H9 (cell line): ENCODE measurements around the gene SLC22A16. TPM values are rescaled to one million over a fixed set of nuclear protein-coding genes. Genes with fewer than 3 reads are reported as not detected.

Experiments used
- DNase-seq: peaks from one replicate; pipeline ENCODE4 v3.0.0-alpha.2; 2017
- H2AFZ ChIP-seq: one replicate; pipeline ENCODE4 v1.6.1; 2013; ENCODE audit warnings: mild to moderate bottlenecking, low read length, control low read depth, moderate library complexity
- H2AK5ac ChIP-seq: 2 replicates; pipeline ENCODE4 v1.6.1; 2013; ENCODE audit warnings: low read length, control low read depth, mixed read lengths; ENCODE audit not compliant: insufficient read length
- H2BK120ac ChIP-seq: one replicate; pipeline ENCODE4 v1.6.1; 2013; ENCODE audit warnings: low read depth, mild to moderate bottlenecking, low read length, control low read depth, inconsistent platforms; ENCODE audit not compliant: poor library complexity, severe bottlenecking
- H2BK12ac ChIP-seq: 2 replicates; pipeline ENCODE4 v1.6.1; 2013; ENCODE audit warnings: low read length, control low read depth, mixed read lengths, low read depth; ENCODE audit not compliant: insufficient read length
- H2BK15ac ChIP-seq: 2 replicates; pipeline ENCODE4 v1.6.1; 2013; ENCODE audit warnings: low read depth, low read length, control low read depth
- H2BK20ac ChIP-seq: one replicate; pipeline ENCODE4 v1.6.1; 2013; ENCODE audit warnings: low read depth, mild to moderate bottlenecking, low read length, control low read depth, inconsistent platforms; ENCODE audit not compliant: poor library complexity, severe bottlenecking
- H2BK5ac ChIP-seq: 2 replicates; pipeline ENCODE4 v1.6.1; 2013; ENCODE audit warnings: low read length, control low read depth, mixed read lengths; ENCODE audit not compliant: insufficient read length
- H3K14ac ChIP-seq: 2 replicates; pipeline ENCODE4 v1.6.1; 2013; ENCODE audit warnings: low read length, control low read depth; ENCODE audit not compliant: insufficient read depth
- H3K18ac ChIP-seq: 2 replicates; pipeline ENCODE4 v1.6.1; 2013; ENCODE audit warnings: low read depth, mild to moderate bottlenecking, mixed read lengths, low read length, control low read depth; ENCODE audit not compliant: insufficient read length
- H3K23ac ChIP-seq: 2 replicates; pipeline ENCODE4 v1.6.1; 2013; ENCODE audit warnings: low read length, control low read depth, mixed read lengths, low read depth; ENCODE audit not compliant: insufficient read length
- H3K23me2 ChIP-seq: 2 replicates; pipeline ENCODE4 v1.6.1; 2013; ENCODE audit warnings: low read depth, mild to moderate bottlenecking, mixed read lengths, low read length, control low read depth; ENCODE audit not compliant: insufficient read length, poor library complexity, severe bottlenecking
- H3K27ac ChIP-seq: 2 replicates; pipeline ENCODE4 v1.5.1; 2013; ENCODE audit warnings: low read length, control low read depth, mixed read lengths, low read depth; ENCODE audit not compliant: insufficient read length
- H3K27me3 ChIP-seq: 2 replicates; pipeline ENCODE4 v1.6.1; 2013; ENCODE audit warnings: low read length, control low read depth, inconsistent platforms; ENCODE audit not compliant: insufficient read depth
- H3K4ac ChIP-seq: 2 replicates; pipeline ENCODE4 v1.6.1; 2013; ENCODE audit warnings: low read depth, mild to moderate bottlenecking, control low read depth, inconsistent platforms, low read length, moderate library complexity
- H3K4me1 ChIP-seq: 2 replicates; pipeline ENCODE4 v1.6.1; 2013; ENCODE audit warnings: low read length, control low read depth, inconsistent platforms; ENCODE audit not compliant: insufficient read depth
- H3K4me2 ChIP-seq: 2 replicates; pipeline ENCODE4 v1.6.1; 2013; ENCODE audit warnings: low read length, control low read depth, mixed read lengths; ENCODE audit not compliant: insufficient read length, insufficient read depth
- H3K56ac ChIP-seq: 2 replicates; pipeline ENCODE4 v1.6.1; 2013; ENCODE audit warnings: low read depth, mild to moderate bottlenecking, mixed read lengths, low read length, control low read depth; ENCODE audit not compliant: insufficient read length
- H3K79me1 ChIP-seq: 2 replicates; pipeline ENCODE4 v1.6.1; 2013; ENCODE audit warnings: low read depth, mild to moderate bottlenecking, moderate library complexity, low read length, control low read depth, inconsistent platforms; ENCODE audit not compliant: insufficient read depth, poor library complexity, severe bottlenecking
- H3K79me2 ChIP-seq: 2 replicates; pipeline ENCODE4 v1.6.1; 2013; ENCODE audit warnings: low read length, control low read depth, inconsistent platforms; ENCODE audit not compliant: insufficient read depth
- H3K9ac ChIP-seq: 2 replicates; pipeline ENCODE4 v1.6.1; 2013; ENCODE audit warnings: low read length, control low read depth, mixed read lengths; ENCODE audit not compliant: insufficient read length; ENCODE audit errors: extremely low read depth
- H3K9me3 ChIP-seq: one replicate; pipeline ENCODE4 v1.6.1; 2013; ENCODE audit warnings: low read depth, low read length, inconsistent platforms; ENCODE audit not compliant: control insufficient read depth
- H3T11ph ChIP-seq: one replicate; pipeline ENCODE4 v1.6.1; 2013; ENCODE audit warnings: mild to moderate bottlenecking, low read length, control low read depth, inconsistent platforms
- H4K20me1 ChIP-seq: one replicate; pipeline ENCODE4 v1.6.1; 2013; ENCODE audit not compliant: control insufficient read depth, insufficient read length, insufficient read depth
- H4K5ac ChIP-seq: 2 replicates; pipeline ENCODE4 v1.6.1; 2013; ENCODE audit warnings: low read depth, mild to moderate bottlenecking, mixed read lengths, low read length, control low read depth; ENCODE audit not compliant: insufficient read length
- H4K8ac ChIP-seq: replicated peaks from 2 replicates; pipeline ENCODE4 v1.6.1; 2013; ENCODE audit warnings: low read length, control low read depth, mixed read lengths, low read depth; ENCODE audit not compliant: insufficient read length
- H4K91ac ChIP-seq: 2 replicates; pipeline ENCODE4 v1.6.1; 2013; ENCODE audit warnings: low read depth, mild to moderate bottlenecking, moderate library complexity, mixed read lengths, low read length, control low read depth; ENCODE audit not compliant: insufficient read length
- H3K27ac Mint-ChIP-seq, 3 experiments: 2 replicates in 2 of 3; 3 replicates in 1 of 3; pipeline ENCODE4 v1.8.0; 2020 to 2021; ENCODE audit warnings: mixed read lengths in 3 of 3, mild to moderate bottlenecking in 1 of 3, moderate library complexity in 1 of 3
- H3K27me3 Mint-ChIP-seq: 2 replicates; pipeline ENCODE4 v1.8.0; 2021; ENCODE audit warnings: low read depth, mild to moderate bottlenecking, moderate library complexity, mixed read lengths
- H3K36me3 Mint-ChIP-seq, 3 experiments: 2 replicates in 2 of 3; 3 replicates in 1 of 3; pipeline ENCODE4 v1.8.0; 2020 to 2021; ENCODE audit warnings: low read depth in 3 of 3, mixed read lengths in 3 of 3; ENCODE audit not compliant: insufficient read depth in 1 of 3
- H3K4me1 Mint-ChIP-seq, 2 experiments: 2 replicates each; pipeline ENCODE4 v1.8.0; 2020; ENCODE audit warnings: mixed read lengths in 2 of 2
- H3K4me3 Mint-ChIP-seq, 2 experiments: 2 replicates in 1 of 2; 3 replicates in 1 of 2; pipeline ENCODE4 v1.8.0; 2020 to 2021; ENCODE audit warnings: mild to moderate bottlenecking in 2 of 2, mixed read lengths in 2 of 2, moderate library complexity in 1 of 2
- H3K9me3 Mint-ChIP-seq, 2 experiments: 2 replicates in 1 of 2; 3 replicates in 1 of 2; pipeline ENCODE4 v1.8.0; 2020; ENCODE audit warnings: mild to moderate bottlenecking in 2 of 2, mixed read lengths in 2 of 2, moderate library complexity in 1 of 2
- WGBS: extraction: QIAGEN DNeasy Blood & Tissue Kit; methylation state at CpG from one replicate; pipeline ENCODE4 v1.1.7; 2013; ENCODE audit warnings: missing lambda C conversion rate, low lambda C conversion rate, mixed read lengths; ENCODE audit not compliant: insufficient read length; ENCODE audit errors: extremely low coverage; 5-methylcytosine and 5-hydroxymethylcytosine counted together
- total RNA-seq: library from RNA; stranded (reverse); gene quantifications from 2 replicates; pipeline ENCODE4 v1.2.1, GENCODE V29; 2021
- TF ChIP-seq, protein P1 (sequence below): fragments of 200-600 bp; sonication (generic); conservative IDR thresholded peaks from 3 replicates; pipeline ENCODE4 v1.8.0; 2021; ENCODE audit warnings: antibody characterized with exemption, mild to moderate bottlenecking

Gene SLC22A16
- total RNA-seq, 1 experiment from 2014 or later = not detected

- H3K27ac ChIP-seq = no peak overlapping the region
- no peak overlapping the region for H3K4ac ChIP-seq
- no peak overlapping the region for H3K18ac ChIP-seq
- Mint-ChIP-seq H3K4me3 (no peak overlapping the region), H3K36me3 (no peaks in the 10 kb centered on the region; a peak in 1 of 7 replicates), H3K27ac (no peak overlapping the region; a peak in 1 of 7 replicates), H3K27me3 (no peaks in the 10 kb centered on the region; the same call in 1 of the 2 replicates), H3K9me3 (peaks cover 1 to 10% of the 10 kb centered on the region in 2 experiments; a peak in 2 of 5 replicates), H3K4me1 (no peaks in the 10 kb centered on the region)
- no peaks in the 10 kb centered on the region for H3K27me3 ChIP-seq
- no peak overlapping the region for H2AFZ ChIP-seq
- H4K91ac ChIP-seq = no peak overlapping the region
- H3K4me2 ChIP-seq = no peak overlapping the region
- H2AK5ac ChIP-seq = no peak overlapping the region
- H3K79me1 ChIP-seq = no peaks in the 10 kb centered on the region
- no peak overlapping the region for H3K9ac ChIP-seq
- H3T11ph ChIP-seq = no peak overlapping the region
- no peak for DNase-seq
- TF ChIP-seq, protein P1, sequence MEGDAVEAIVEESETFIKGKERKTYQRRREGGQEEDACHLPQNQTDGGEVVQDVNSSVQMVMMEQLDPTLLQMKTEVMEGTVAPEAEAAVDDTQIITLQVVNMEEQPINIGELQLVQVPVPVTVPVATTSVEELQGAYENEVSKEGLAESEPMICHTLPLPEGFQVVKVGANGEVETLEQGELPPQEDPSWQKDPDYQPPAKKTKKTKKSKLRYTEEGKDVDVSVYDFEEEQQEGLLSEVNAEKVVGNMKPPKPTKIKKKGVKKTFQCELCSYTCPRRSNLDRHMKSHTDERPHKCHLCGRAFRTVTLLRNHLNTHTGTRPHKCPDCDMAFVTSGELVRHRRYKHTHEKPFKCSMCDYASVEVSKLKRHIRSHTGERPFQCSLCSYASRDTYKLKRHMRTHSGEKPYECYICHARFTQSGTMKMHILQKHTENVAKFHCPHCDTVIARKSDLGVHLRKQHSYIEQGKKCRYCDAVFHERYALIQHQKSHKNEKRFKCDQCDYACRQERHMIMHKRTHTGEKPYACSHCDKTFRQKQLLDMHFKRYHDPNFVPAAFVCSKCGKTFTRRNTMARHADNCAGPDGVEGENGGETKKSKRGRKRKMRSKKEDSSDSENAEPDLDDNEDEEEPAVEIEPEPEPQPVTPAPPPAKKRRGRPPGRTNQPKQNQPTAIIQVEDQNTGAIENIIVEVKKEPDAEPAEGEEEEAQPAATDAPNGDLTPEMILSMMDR = no peak
- no peak overlapping the region for H4K8ac ChIP-seq
- H2BK120ac ChIP-seq = no peak overlapping the region
- no CpG with 5 or more reads among the region's 5 CpGs for WGBS
- H2BK15ac ChIP-seq = no peak overlapping the region
- no peaks in the 10 kb centered on the region for H3K4me1 ChIP-seq
- H3K56ac ChIP-seq = no peak overlapping the region
- no peaks in the 10 kb centered on the region for H3K79me2 ChIP-seq
- no peak overlapping the region for H3K23ac ChIP-seq
- H2BK5ac ChIP-seq = no peak overlapping the region
- H3K14ac ChIP-seq = no peak overlapping the region
- no peak overlapping the region for H2BK20ac ChIP-seq
- no peak overlapping the region for H2BK12ac ChIP-seq
- H3K23me2 ChIP-seq = no peaks in the 10 kb centered on the region
- no peaks in the 10 kb centered on the region for H4K20me1 ChIP-seq
- H3K9me3 ChIP-seq = no peaks in the 10 kb centered on the region
- no peak overlapping the region for H4K5ac ChIP-seq
Observed at GRCh38 chr6:110485491-110485890, 9.1 kb upstream of the SLC22A16 start.
